T-helper 1 cell treated with Interleukin-12 subunit alpha and Interleukin-12 subunit beta and Interleukin-4 antibody, amounts not matched to agents 30 μg/mL and 1 μg/mL, for 36 hours (primary cell): ENCODE results near the gene FILIP1.

Experiments used
- H3K27ac Mint-ChIP-seq: one replicate; pipeline ENCODE4 v1.8.0; 2021; ENCODE audit warnings: mild to moderate bottlenecking, mixed read lengths
- H3K27me3 Mint-ChIP-seq: one replicate; pipeline ENCODE4 v1.8.0; 2021; ENCODE audit warnings: low read depth, mixed read lengths
- H3K36me3 Mint-ChIP-seq: one replicate; pipeline ENCODE4 v1.8.0; 2021; ENCODE audit warnings: low read depth, mixed read lengths
- H3K4me1 Mint-ChIP-seq: one replicate; pipeline ENCODE4 v1.8.0; 2021; ENCODE audit warnings: low read depth, mixed read lengths
- H3K4me3 Mint-ChIP-seq: one replicate; pipeline ENCODE4 v1.8.0; 2021; ENCODE audit warnings: mild to moderate bottlenecking, moderate library complexity, mixed read lengths
- H3K9me3 Mint-ChIP-seq: one replicate; pipeline ENCODE4 v1.8.0; 2021; ENCODE audit warnings: mixed read lengths

The FILIP1 gene

GRCh38 chr6:75504465-75505222 lies 11.0 kb upstream of the FILIP1 start:
- no peak overlapping the region for H3K27ac Mint-ChIP-seq
- no peaks in the 10 kb centered on the region for H3K4me1 Mint-ChIP-seq

GRCh38 chr6:75503291-75503690 lies 9.7 kb upstream of the FILIP1 start:
- Mint-ChIP-seq H3K9me3 (no peaks in the 10 kb centered on the region), H3K36me3 (no peaks in the 10 kb centered on the region), H3K27me3 (peaks cover 17% of the 10 kb centered on the region), H3K27ac (no peak overlapping the region), H3K4me3 (no peak overlapping the region), H3K4me1 (no peaks in the 10 kb centered on the region)

More at GRCh38 chr6:75504465-75505222, 11.0 kb upstream of the FILIP1 start:
- Mint-ChIP-seq H3K9me3 (no peaks in the 10 kb centered on the region), H3K4me3 (no peak overlapping the region), H3K36me3 (no peaks in the 10 kb centered on the region), H3K27me3 (peaks cover 15% of the 10 kb centered on the region)

DNA sequence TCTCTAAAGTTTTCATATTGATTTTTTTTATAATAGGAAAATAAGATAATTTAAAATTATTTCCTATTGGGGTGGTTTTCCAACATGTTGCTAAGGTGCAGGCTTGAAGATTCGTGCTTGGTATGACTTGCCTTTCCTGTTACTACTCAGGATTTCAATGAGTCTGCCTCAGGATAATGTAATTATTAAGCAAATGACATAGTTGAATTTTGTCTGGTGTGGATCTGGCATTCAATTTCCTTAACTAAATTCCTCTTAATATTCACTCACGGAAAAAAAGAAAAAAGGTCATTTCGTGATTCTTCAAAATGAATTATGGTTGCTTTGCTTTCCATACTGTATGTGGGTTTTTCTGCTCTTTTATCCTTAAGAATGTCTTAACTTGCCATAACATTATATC lies 9.3 kb upstream of the FILIP1 start:
- Mint-ChIP-seq H3K4me1 (no peaks in the 10 kb centered on the region), H3K27ac (no peak overlapping the region), H3K36me3 (no peaks in the 10 kb centered on the region), H3K27me3 (peaks cover 19% of the 10 kb centered on the region), H3K9me3 (no peaks in the 10 kb centered on the region), H3K4me3 (no peak overlapping the region)

DNA sequence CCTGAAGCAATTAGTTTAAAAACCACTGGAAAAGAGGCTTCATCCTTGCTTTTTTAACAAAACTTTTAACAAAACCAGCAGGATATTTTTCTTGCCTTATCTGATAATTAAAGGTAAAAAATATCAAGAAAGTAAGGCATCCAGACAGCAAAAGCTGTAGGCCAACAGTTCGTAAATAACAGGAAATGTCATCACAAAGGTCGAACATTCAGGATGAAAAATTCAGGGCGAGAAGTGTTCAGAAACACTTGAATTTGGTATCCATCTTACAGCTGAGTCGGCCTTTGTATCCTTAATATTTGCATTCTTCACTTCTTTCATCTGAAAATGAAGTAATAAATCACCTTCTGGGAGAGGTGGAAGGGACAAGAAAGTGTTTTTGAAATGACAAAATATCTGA lies 8.2 kb upstream of the FILIP1 start:
- H3K36me3 Mint-ChIP-seq, result no peaks in the 10 kb centered on the region
- H3K4me1 Mint-ChIP-seq, result no peaks in the 10 kb centered on the region
- H3K4me3 Mint-ChIP-seq, result no peak overlapping the region
- H3K27me3 Mint-ChIP-seq, result peaks cover 23% of the 10 kb centered on the region
- H3K27ac Mint-ChIP-seq, result no peak overlapping the region
- no peaks in the 10 kb centered on the region for H3K9me3 Mint-ChIP-seq

DNA sequence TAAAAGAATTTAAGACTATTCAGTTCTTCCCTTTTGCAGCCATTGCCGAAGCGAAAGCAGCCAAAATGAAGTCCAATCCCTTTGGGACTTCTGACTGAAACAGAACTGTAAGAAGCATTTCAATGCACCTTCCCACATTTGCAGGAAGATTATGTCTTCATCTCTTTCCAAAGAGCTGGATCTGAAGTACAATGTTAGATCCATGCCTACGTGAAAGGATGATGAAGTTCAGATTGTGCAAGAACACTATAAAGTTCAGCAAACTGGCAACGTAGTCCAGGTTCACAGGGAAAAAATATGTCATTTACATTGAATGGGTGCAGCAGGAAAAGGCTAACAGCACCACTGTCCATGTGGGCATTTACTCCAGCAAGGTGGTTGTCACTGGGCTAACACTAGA lies 6.0 kb upstream of the FILIP1 start:
- peaks cover 31% of the 10 kb centered on the region for H3K27me3 Mint-ChIP-seq
- H3K27ac Mint-ChIP-seq, result no peak overlapping the region
- H3K4me3 Mint-ChIP-seq, result no peak overlapping the region
- H3K4me1 Mint-ChIP-seq, result peaks cover 16% of the 10 kb centered on the region
- peaks cover 2% of the 10 kb centered on the region for H3K36me3 Mint-ChIP-seq
- no peaks in the 10 kb centered on the region for H3K9me3 Mint-ChIP-seq

- Mint-ChIP-seq H3K27me3 (peaks cover 39% of the 10 kb centered on the region), H3K9me3 (no peaks in the 10 kb centered on the region), H3K4me1 (peaks cover 20% of the 10 kb centered on the region), H3K36me3 (peaks cover 2% of the 10 kb centered on the region), H3K27ac (no peak overlapping the region), H3K4me3 (no peak overlapping the region)
Measured at GRCh38 chr6:75498862-75499261, 5.3 kb upstream of the FILIP1 start.

DNA sequence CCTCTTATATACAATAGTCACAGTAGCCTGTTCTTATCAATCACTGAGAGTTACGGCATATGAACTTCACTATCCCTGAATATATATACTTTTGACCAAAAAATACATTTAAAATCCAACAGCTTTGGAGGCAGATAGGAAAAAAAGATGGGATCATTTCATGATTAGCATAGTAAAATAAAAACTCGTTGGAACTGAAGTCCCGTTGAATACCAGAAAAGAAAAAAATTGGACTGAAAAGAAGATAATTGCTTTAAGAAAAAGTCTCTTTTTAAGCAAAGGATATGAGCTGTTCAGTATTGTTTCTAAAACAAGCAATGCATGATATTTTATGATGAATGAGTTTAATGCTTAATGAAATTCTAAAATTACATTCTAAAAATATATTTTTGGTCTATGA lies 4.4 kb upstream of the FILIP1 start:
- no peak overlapping the region for H3K27ac Mint-ChIP-seq
- peaks cover 2% of the 10 kb centered on the region for H3K36me3 Mint-ChIP-seq
- no peak overlapping the region for H3K4me3 Mint-ChIP-seq
- peaks cover 23% of the 10 kb centered on the region for H3K4me1 Mint-ChIP-seq
- H3K27me3 Mint-ChIP-seq, result peaks cover 42% of the 10 kb centered on the region
- H3K9me3 Mint-ChIP-seq, result no peaks in the 10 kb centered on the region

GRCh38 chr6:75495011-75495410 lies 1.4 kb upstream of the FILIP1 start:
- H3K27ac Mint-ChIP-seq, result no peak overlapping the region
- no peaks in the 10 kb centered on the region for H3K9me3 Mint-ChIP-seq
- H3K4me1 Mint-ChIP-seq, result peaks cover 25% of the 10 kb centered on the region
- peaks cover 2% of the 10 kb centered on the region for H3K36me3 Mint-ChIP-seq
- H3K27me3 Mint-ChIP-seq, result peaks cover 61% of the 10 kb centered on the region
- no peak overlapping the region for H3K4me3 Mint-ChIP-seq

DNA sequence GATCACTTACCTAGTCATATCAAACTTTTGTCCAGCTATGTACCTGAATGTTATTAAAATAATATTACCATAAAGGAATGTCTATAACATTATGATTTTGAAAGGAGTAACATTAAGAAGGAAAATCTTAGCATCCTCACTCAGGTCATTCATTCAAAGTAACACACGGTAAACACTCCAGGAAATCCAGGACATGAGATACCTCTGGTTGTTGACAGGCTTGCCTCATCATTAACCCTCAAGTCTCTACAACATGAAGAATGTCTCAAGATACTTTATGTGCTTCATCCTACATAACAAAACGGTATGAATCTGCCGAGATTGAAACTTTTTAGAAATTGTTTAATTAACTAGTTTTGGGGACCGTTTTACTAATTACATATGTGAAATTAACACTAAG lies 690 bp upstream of the FILIP1 start:
- Mint-ChIP-seq H3K4me1 (peaks cover 25% of the 10 kb centered on the region), H3K4me3 (peak overlapping the region; percentile 8)

DNA sequence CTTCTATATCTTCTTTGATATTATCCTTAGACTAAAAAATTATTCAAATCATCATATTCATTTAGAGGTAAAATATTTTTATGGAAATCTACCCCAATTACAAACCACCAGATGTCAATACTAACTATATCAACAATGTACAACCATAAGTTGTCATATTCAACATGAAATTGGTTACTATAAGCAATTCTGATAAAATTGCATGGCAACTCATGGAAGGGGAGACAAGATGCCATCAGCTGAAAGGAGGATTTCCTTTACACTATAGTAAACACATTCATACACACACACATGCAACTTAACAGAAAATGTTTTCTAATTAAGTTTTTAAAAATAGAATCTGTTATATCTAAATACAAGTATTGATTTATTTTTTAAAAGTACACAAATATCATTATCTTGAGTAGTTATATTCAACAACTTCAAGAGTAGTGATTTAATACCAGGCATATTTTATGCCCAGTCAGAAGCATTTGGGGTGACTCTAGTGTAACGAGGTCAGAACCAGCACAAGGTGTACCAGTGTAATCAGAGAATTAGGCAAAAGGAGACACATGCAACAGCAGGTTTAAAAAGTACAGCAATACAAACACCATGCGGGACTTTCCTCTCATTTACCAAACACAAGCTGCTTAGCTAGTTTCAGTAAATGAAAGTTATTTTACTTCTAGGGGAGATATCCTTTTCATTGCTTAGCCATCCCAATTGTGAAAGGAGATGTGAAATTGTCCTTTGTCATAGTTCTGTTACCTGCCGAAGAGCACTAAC lies 1.0 kb downstream of the FILIP1 start:
- peaks cover 68% of the 10 kb centered on the region for H3K27me3 Mint-ChIP-seq

More for the DNA sequence above, 690 bp upstream of the FILIP1 start:
- Mint-ChIP-seq H3K27me3 (peaks cover 56% of the 10 kb centered on the region), H3K27ac (no peak overlapping the region), H3K36me3 (peaks cover 2% of the 10 kb centered on the region), H3K9me3 (no peaks in the 10 kb centered on the region)

GRCh38 chr6:75491291-75491690 lies 2.3 kb downstream of the FILIP1 start:
- H3K9me3 Mint-ChIP-seq, result no peaks in the 10 kb centered on the region
- peaks cover 71% of the 10 kb centered on the region for H3K27me3 Mint-ChIP-seq
- peaks cover 23% of the 10 kb centered on the region for H3K4me1 Mint-ChIP-seq
- no peak overlapping the region for H3K4me3 Mint-ChIP-seq
- no peak overlapping the region for H3K27ac Mint-ChIP-seq
- H3K36me3 Mint-ChIP-seq, result peaks cover 2% of the 10 kb centered on the region

More for the DNA sequence above, 1.0 kb downstream of the FILIP1 start:
- Mint-ChIP-seq H3K27ac (no peak overlapping the region), H3K9me3 (no peaks in the 10 kb centered on the region), H3K36me3 (peaks cover 2% of the 10 kb centered on the region), H3K4me3 (no peak overlapping the region), H3K4me1 (peaks cover 25% of the 10 kb centered on the region)

GRCh38 chr6:75490706-75491105 lies 2.9 kb downstream of the FILIP1 start:
- H3K9me3 Mint-ChIP-seq, result no peaks in the 10 kb centered on the region
- H3K4me3 Mint-ChIP-seq, result no peak overlapping the region
- H3K4me1 Mint-ChIP-seq, result peaks cover 18% of the 10 kb centered on the region
- H3K27ac Mint-ChIP-seq, result no peak overlapping the region
- no peaks in the 10 kb centered on the region for H3K36me3 Mint-ChIP-seq
- peaks cover 77% of the 10 kb centered on the region for H3K27me3 Mint-ChIP-seq

DNA sequence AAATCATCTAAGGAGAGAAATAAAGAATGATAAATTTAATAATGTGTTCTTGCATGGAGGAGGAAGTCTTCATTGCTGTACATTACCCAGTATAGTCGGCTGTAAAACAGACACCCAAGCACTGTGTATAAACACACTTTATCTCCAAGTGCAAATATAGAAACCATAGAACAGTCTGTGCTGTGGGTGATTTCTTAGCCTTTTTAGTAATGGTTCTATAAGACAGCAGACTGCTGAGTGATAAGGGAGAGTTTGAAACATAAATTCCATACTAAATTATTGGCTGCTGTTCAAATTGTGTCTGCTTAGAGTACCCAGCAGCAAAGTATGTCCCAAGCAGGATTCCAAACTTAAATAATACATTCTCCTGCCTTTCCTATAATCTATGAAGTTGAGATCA lies 4.6 kb downstream of the FILIP1 start:
- H3K4me3 Mint-ChIP-seq, result no peak overlapping the region
- no peaks in the 10 kb centered on the region for H3K36me3 Mint-ChIP-seq
- no peaks in the 10 kb centered on the region for H3K9me3 Mint-ChIP-seq
- peaks cover 6% of the 10 kb centered on the region for H3K4me1 Mint-ChIP-seq
- H3K27ac Mint-ChIP-seq, result no peak overlapping the region
- H3K27me3 Mint-ChIP-seq, result peaks cover 62% of the 10 kb centered on the region

DNA sequence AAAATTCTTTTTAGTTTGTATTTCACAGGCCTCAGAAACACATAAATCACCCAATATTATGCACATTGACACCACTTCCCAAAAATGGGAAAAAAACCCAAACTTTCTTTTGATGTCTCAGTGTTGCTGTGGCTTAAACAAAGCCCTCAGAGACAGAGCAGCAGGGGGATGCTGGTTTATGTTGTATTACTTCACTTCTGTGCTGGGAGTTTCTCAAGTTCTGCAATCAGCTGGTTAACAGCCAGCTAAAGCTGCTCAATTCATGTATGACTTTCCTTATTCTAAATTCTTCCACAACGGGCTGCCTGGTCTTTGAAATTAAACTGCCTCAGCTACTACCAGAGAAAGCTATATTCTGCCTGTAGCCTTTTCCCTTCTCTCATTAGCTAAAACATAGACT lies 5.6 kb downstream of the FILIP1 start:
- Mint-ChIP-seq H3K4me1 (peaks cover 3% of the 10 kb centered on the region), H3K36me3 (no peaks in the 10 kb centered on the region), H3K4me3 (no peak overlapping the region), H3K27me3 (peaks cover 58% of the 10 kb centered on the region), H3K27ac (no peak overlapping the region), H3K9me3 (no peaks in the 10 kb centered on the region)

DNA sequence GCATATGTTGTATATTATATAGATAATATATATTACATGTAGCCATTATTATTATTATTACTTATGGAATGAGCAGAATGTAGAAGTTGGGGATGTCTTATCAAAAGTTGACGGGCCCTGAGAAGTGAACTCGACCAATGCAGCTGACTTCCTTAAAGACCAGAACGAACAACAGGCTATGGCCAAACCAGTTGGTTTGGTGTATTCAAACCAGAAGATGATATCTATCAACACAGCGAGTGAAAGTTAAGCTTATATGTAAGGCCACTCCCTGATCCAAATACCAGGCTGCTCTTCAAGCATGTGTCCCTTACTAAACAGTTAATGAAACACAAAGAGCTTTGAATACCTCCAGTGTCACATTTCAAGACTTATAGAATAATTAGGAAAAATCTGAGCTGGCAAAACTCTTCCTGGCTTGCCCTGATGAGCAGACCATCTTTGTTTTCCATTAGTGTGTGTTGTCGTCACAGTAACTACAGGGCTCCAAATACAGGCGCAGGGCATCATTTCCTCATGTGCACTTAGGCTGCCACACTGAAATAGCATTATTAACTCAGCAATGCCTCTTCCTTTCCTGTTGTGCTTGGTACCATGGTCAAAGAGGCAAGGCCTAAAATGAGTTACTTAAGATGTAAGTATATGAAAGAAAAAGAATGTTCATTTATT lies 6.6 kb downstream of the FILIP1 start:
- no peak overlapping the region for H3K27ac Mint-ChIP-seq
- H3K4me3 Mint-ChIP-seq, result no peak overlapping the region
- no peaks in the 10 kb centered on the region for H3K4me1 Mint-ChIP-seq
- no peaks in the 10 kb centered on the region for H3K36me3 Mint-ChIP-seq
- no peaks in the 10 kb centered on the region for H3K9me3 Mint-ChIP-seq
- H3K27me3 Mint-ChIP-seq, result peaks cover 50% of the 10 kb centered on the region
